ENCODE measurements around the gene OXER1.

OXER1 gene

DNA sequence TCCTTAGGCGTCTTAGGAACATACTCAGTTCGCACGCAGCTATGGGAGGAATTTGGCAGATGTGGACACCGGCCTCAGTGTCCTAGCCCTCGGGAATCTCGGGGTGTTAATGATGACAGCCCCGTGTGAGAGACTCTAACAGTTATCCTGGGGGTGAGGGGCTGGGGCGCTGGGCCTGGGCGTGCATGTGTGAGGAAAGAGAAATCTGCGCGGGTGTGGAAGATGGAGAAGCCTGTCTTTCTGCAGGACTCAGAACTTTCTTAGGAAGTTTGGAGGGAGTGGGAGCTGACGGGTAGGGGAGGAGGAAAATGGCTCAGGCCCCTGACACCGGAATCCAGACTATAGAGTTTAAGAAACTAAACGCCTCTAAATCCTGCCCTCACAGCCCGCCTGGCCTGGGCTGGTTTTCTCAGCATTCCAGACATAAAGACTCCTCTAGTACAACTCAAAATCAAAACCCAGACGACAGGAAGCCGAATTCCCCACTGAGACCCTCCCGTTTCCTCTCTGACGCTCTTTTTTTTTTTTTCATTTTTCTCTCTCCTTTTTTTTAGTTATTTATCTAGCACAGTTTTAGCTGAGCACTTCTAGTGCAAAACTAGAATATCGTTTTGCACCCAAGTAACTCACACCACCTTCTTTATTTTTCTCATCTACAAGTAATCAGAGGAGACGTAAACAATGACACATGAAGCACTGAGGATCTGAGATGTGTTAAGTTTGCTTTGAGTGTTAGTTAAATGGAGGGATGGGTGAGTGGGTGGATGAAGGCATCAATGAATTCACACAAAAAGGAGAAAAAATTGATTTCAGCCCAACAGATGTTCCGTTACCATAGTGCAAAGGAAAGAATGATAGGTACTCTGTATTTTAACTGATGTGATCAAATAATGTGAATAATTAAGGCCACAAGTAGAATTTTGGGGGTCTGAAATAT lies 29.7 kb upstream of the OXER1 start:
- TF ChIP-seq, protein P1, sequence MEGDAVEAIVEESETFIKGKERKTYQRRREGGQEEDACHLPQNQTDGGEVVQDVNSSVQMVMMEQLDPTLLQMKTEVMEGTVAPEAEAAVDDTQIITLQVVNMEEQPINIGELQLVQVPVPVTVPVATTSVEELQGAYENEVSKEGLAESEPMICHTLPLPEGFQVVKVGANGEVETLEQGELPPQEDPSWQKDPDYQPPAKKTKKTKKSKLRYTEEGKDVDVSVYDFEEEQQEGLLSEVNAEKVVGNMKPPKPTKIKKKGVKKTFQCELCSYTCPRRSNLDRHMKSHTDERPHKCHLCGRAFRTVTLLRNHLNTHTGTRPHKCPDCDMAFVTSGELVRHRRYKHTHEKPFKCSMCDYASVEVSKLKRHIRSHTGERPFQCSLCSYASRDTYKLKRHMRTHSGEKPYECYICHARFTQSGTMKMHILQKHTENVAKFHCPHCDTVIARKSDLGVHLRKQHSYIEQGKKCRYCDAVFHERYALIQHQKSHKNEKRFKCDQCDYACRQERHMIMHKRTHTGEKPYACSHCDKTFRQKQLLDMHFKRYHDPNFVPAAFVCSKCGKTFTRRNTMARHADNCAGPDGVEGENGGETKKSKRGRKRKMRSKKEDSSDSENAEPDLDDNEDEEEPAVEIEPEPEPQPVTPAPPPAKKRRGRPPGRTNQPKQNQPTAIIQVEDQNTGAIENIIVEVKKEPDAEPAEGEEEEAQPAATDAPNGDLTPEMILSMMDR (conservative IDR thresholded peaks at IDR 0.05), result no peak
- H3K27ac ChIP-seq, result no peak overlapping the region

DNA sequence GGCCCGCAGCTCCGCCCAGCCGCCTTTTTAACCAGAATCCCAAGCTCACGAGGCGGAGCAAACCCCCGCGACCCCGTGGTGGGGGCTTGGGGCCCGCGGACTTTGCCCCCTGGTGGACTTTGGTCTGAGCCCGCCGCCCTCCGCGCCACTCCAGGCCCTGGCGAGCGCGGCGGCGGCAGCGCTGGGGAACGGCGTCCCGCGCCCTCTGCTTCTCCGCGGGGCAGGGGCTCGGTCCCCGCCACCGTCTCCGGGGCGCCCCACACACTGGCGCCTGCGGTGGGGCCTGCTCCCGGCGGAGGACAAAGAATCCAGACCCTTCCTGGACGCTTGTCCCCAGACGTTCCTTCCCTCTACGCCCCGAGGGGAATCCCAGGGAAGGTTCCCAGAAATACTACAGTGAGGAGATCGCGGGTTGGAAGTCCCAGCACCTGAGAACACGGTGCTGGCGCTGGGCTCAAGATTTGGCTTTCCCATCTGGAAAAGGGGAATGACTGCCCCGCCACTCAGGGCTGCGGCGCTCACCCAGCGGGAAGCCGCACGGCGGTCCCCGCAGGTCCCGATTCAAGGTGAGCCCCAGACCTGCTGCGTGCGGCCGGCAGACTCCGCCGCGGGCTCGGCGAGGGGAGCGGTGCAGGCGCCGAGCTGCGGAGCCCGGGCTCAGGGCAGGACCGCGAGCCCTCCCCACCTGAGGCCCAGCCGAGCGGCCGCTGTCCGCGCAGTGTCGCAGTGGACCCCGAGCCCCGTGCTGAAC lies 28.8 kb upstream of the OXER1 start, which contains the start of gene HAAO:
Gene HAAO (minus strand): TSS at position 1 of the 751 bp plus-strand sequence. CDS start 47 bp downstream, outside the sequence.
- TF ChIP-seq, protein P1 (conservative IDR thresholded peaks at IDR 0.05), result no peak
- H3K27ac ChIP-seq, result no peak within 1 kb of the TSS

DNA sequence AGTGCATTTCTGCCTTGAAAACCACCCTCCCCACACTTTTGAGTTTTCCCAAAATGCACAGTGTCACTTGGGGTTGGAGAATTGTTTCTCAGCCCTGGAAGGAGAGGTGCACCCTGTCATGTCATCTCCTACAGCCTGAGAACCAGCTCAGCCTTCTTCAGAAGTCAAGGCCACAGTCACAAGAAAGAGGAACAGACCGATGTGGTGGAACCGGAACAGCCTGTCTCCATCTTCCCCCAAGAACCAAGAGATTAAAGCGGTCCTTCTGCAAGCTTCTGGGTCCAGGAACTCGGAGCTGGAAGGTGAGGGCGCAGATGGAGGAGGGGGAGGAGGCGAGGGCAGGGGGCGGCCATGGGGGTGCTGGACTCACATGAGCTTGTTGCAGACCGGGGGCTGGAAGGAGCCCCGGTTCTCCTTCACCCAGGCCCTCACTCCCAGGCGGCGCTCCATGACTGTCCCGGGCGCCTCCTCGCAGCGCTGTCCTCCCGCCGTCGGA lies 28.2 kb upstream of the OXER1 start:
- no peak overlapping the region for H3K27ac ChIP-seq
- TF ChIP-seq, protein P1 (conservative IDR thresholded peaks at IDR 0.05), result no peak

DNA sequence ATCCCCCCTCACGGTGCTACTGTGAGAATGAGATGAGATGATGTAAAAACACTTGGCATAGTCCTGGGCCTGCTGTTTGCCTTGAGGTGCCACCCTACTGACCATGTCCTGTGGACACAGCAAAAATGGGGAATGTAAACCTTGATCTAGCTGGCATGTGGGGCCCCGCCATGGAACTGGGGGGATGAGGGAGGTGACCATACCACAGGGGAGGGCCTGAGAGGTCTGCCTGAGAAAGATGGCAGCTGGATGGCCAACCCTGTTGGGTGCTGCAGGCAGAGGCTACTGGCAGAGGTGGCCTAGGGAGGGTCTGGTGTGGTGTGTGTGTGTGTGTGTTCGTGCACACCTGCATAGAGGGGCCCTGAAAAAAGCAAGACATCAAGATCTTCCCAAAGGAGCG lies 27.7 kb upstream of the OXER1 start:
- TF ChIP-seq, protein P1 (conservative IDR thresholded peaks at IDR 0.05), result no peak
- no peak overlapping the region for H3K27ac ChIP-seq

DNA sequence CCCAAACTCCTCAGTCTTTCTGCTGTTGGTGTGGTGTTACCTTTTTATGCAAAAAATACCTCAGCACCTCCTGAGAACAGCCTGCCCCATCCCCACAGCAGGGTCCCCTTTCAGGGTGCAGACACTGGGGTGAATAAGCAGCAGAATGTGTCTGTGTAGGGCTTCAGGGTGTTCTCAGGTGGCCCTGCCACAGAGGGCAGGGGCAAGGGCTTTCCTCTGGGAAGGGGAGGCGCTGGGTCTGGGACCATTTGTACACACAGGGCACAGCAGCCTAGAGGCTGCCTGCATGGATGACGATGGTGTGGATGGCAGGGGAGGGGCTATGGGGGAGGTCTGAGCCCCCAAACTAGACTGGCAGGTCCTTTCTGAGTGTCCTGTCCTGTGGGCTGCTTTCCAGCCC lies 25.8 kb upstream of the OXER1 start:
- no peak overlapping the region for H3K27ac ChIP-seq
- TF ChIP-seq, protein P1 (conservative IDR thresholded peaks at IDR 0.05), result no peak

DNA sequence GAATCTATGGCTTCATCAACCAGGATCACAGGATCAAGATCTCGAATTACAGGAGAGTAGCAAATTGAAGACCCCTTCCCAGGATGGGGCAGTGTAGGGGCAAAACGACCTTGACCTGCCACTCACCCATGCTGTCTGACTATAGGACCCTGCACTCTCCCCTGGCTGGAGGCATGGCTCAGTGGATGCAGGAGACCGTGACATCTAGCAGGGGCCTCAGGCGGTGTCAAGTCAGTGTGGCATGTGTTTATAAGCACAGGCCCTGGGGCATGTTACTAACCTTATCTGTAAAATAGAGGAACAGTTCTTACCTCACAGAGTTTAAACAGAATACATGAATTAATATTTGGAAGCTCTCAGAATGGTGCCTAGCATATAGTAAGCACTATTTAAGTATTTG lies 24.9 kb upstream of the OXER1 start:
- no peak overlapping the region for H3K27ac ChIP-seq
- TF ChIP-seq, protein P1 (conservative IDR thresholded peaks at IDR 0.05), result no peak

DNA sequence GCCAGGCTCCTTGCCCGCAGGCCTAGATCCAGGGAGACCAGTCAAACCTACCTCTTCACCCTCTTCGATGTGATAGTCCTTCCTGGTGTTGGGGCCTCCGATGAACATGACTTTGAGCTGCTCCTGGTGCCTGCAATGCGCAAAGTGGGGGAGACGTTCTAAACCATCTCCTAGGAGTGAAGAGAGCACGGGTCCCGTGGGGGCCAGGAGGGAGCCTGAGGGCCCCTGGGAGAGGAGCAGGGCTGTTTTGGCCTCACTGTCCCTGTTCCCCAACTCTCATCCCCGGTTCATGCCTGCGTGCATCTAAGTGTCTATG lies 24.5 kb upstream of the OXER1 start:
- H3K27ac ChIP-seq, result no peak overlapping the region
- TF ChIP-seq, protein P1 (conservative IDR thresholded peaks at IDR 0.05), result no peak
